Measurements from ENCODE around the gene DERL3. TPM values are rescaled to one million over a fixed set of nuclear protein-coding genes. Genes with fewer than 3 reads are reported as not detected.

DERL3 gene
- total and polyA plus RNA-seq, 2 of the 13 experiments (the other 11 are each of a cell fraction or from before 2014, with no cell fraction given) = not detected

DNA sequence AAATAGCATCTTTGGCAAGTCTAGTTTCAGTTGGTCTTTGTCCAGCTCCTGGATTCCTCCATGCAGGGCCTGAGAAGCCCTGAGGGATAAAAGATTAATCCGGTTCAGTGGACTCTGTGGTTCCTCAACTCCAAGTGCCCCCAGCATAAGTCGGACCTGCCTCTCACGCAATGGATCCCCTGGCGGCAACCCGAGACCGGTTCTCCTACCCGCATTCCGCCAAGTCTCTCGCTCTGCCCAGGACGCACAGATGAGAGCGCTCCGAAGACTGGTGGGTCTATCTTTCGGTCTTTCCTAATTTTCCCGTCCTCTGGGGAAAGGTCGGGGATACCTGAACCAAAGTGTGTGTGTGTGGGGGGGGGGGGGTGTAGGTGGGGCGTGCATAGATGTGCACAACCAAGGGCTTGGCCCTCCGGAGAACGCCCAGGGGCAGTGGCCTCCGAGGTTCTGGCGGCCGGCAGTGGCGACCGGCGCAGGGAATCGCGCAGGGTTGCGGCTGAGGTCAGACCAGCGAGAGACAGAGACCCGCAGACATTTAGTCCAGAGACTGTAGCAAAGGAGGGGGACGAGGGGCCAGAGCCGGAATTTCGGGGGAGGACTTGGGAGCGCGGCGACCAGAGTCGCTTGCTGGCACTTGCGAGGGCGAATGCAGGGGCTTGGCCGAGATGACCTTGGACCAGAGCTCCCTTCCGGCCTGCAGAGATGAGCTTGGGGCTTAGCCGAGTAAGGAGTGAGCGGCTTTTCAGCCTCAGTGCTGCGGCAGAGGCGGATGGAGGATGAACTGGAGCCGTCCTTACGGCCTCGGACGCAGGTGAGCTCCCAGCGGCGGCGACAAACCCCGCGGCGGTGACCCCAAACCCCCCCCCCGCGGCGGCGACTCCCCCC, 18.2 kb upstream of the DERL3 start (continued):
- TF ChIP-seq, protein P1, sequence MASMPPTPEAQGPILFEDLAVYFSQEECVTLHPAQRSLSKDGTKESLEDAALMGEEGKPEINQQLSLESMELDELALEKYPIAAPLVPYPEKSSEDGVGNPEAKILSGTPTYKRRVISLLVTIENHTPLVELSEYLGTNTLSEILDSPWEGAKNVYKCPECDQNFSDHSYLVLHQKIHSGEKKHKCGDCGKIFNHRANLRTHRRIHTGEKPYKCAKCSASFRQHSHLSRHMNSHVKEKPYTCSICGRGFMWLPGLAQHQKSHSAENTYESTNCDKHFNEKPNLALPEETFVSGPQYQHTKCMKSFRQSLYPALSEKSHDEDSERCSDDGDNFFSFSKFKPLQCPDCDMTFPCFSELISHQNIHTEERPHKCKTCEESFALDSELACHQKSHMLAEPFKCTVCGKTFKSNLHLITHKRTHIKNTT (CRISPR knock-in tag; IDR thresholded peaks at IDR 0.05) = no peak
- TF ChIP-seq ZNF891 (CRISPR knock-in tag; IDR thresholded peaks at IDR 0.05) (peak; percentile 56), MLLT10 (CRISPR knock-in tag; IDR thresholded peaks at IDR 0.05) (no peak), ATF5 (CRISPR knock-in tag; IDR thresholded peaks at IDR 0.05; ENCODE audit: low read depth) (0 out of 2 replicates have a peak, but pooled peaks have one; percentile 6), TERF1 (CRISPR knock-in tag; IDR thresholded peaks at IDR 0.05) (no peak), CAMTA2 (CRISPR knock-in tag; IDR thresholded peaks at IDR 0.05; ENCODE audit: borderline replicate concordance) (no peak), ZNF639 (CRISPR knock-in tag; conservative IDR thresholded peaks at IDR 0.05) (no peak), ZNF672 (CRISPR knock-in tag; IDR thresholded peaks at IDR 0.05) (peak; percentile 99), EZH2 (conservative IDR thresholded peaks at IDR 0.05; ENCODE audit: low read depth, low read length) (no peak), ZNF382 (CRISPR knock-in tag; IDR thresholded peaks at IDR 0.05; ENCODE audit: borderline replicate concordance) (no peak), ETV6 (CRISPR knock-in tag; conservative IDR thresholded peaks at IDR 0.05) (no peak), JARID2 (CRISPR knock-in tag; IDR thresholded peaks at IDR 0.05; ENCODE audit: insufficient replicate concordance) (no peak), DMAP1 (CRISPR knock-in tag; IDR thresholded peaks at IDR 0.05) (peak; percentile 61; the same call in 1 of the 2 replicates), ZBTB33 (CRISPR knock-in tag; IDR thresholded peaks at IDR 0.05) (no peak), CCAR2 (optimal IDR thresholded peaks at IDR 0.05; ENCODE audit: low read depth, low read length) (no peak), FOXP1 (IDR thresholded peaks at IDR 0.05) (no peak), FOXP1 (CRISPR knock-in tag; IDR thresholded peaks at IDR 0.05) (no peak)
- TF ChIP-seq, protein P2, sequence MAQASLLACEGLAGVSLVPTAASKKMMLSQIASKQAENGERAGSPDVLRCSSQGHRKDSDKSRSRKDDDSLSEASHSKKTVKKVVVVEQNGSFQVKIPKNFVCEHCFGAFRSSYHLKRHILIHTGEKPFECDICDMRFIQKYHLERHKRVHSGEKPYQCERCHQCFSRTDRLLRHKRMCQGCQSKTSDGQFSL (CRISPR knock-in tag; IDR thresholded peaks at IDR 0.05) = peak; percentile 82
- TF ChIP-seq, protein P3, sequence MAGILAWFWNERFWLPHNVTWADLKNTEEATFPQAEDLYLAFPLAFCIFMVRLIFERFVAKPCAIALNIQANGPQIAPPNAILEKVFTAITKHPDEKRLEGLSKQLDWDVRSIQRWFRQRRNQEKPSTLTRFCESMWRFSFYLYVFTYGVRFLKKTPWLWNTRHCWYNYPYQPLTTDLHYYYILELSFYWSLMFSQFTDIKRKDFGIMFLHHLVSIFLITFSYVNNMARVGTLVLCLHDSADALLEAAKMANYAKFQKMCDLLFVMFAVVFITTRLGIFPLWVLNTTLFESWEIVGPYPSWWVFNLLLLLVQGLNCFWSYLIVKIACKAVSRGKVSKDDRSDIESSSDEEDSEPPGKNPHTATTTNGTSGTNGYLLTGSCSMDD (CRISPR knock-in tag; IDR thresholded peaks at IDR 0.05) = no peak
